SH-SY5Y (cell line): Measurements from ENCODE around the gene TRIM17.

ENCODE experiments used
- GATA2 ChIP-seq: IDR thresholded peaks from 2 replicates; pipeline ENCODE4 v1.6.1; 2011; ENCODE audit warnings: mild to moderate bottlenecking, low read depth, low read length
- GATA3 ChIP-seq: IDR thresholded peaks from 2 replicates; pipeline ENCODE4 v1.6.1; 2011; ENCODE audit warnings: low read depth, mild to moderate bottlenecking, low read length, moderate library complexity

The TRIM17 gene

GRCh38 chr1:228367798-228368791 lies 48.6 kb downstream of the TRIM17 start:
- no peak for TF ChIP-seq GATA3
- TF ChIP-seq GATA2: no peak

DNA sequence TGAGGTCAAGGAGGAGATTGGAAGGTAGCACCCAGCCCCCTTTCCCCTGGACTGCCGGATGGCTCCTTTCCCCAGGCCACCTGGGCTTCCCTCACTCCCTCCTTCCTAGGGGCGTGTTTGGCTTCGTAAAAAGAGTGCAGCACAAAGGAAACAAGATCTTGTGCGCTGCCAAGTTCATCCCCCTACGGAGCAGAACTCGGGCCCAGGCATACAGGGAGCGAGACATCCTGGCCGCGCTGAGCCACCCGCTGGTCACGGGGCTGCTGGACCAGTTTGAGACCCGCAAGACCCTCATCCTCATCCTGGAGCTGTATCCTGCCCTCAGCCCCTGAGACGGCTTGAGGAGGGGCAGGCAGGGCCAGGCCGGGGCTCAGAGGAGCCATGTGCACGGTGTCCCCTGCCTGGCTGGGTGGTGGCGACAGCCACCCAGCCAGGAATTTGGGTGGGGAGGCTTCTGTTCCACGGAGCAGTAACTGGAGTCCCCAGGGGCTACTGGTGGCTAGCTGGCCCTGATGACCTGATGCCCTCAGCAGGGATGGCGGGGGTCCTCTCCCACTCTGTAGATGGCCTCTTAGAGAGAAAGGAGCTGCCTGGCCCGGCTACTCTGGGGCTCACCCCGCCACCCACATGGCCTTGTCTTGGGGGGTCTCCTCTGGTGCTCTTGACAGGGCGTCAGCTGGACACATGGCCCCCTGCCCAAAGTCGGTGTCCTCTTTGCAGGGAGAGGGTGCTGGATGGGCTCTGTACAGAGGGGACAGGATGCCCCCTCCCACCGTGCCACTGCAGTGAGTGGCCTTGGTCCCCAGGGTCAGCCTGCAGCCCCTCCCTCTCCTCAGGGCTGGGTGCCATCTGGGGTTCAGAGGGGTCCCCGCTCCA lies 49.6 kb downstream of the TRIM17 start:
- no peak for TF ChIP-seq GATA2
- TF ChIP-seq GATA3: no peak

- TF ChIP-seq GATA2 (no peak), GATA3 (no peak)
Measured at GRCh38 chr1:228366062-228366865, 50.4 kb downstream of the TRIM17 start.

DNA sequence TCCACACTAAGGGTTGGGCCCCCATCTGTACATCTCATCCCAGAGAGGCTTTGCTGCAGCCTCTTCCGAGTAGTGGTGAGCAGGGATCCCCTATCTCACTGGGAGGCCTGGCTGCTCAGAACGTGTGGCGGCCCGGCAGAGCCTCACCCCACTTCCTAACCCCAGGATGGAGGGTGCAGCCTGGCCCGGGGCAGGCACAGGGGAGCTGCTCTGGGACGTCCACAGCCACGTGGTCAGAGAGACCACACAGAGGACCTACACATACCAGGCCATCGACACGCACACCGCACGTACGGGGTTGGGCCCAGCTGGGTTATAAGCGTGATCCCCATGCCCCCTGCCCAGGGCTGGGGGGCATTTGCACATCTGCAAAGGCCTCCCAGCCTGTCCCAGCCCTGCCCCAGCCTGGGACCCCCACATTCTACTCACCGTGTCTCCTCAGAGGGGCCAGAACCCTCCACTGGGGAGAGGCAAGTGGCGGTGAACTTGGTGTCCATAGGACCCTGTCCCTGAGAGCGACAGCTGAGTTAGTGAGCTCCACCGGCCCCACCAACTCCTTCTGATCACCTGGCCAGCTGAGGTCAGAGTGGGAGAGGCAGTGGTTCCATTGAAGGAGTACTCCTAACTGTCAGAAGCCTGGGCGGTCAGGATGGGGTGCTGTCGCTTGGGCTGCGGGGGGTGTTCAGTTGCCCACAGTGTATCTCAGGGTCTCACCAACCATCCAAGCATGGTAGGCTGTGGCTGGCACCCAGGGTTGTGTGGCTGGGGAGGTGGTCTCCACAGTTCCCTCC lies 51.2 kb downstream of the TRIM17 start:
- no peak for TF ChIP-seq GATA2
- TF ChIP-seq GATA3: no peak

- TF ChIP-seq GATA3 (no peak), GATA2 (no peak)
Measured at GRCh38 chr1:228364706-228365213, 51.9 kb downstream of the TRIM17 start.

GRCh38 chr1:228364068-228364705 lies 52.5 kb downstream of the TRIM17 start:
- no peak for TF ChIP-seq GATA2
- no peak for TF ChIP-seq GATA3

DNA sequence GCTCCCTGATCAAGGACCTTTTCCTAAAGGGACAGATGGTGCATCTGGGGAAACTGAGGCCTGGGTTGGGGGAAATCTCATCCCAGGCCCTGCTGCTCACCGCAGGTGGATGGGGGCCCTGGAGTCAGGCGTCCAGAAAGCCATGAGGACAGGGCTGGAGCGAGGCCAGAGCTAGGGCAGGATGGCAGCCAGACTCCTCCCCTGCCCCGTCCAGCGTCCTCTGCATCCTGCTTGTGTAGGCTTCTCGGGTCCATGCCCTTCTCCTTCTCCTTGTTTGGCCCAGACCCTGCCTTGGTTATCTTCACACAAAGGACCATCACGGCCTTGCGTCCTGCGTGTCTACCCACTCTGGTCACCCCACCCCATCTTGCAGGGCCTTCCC lies 53.0 kb downstream of the TRIM17 start:
- TF ChIP-seq GATA2 (no peak), GATA3 (no peak)

DNA sequence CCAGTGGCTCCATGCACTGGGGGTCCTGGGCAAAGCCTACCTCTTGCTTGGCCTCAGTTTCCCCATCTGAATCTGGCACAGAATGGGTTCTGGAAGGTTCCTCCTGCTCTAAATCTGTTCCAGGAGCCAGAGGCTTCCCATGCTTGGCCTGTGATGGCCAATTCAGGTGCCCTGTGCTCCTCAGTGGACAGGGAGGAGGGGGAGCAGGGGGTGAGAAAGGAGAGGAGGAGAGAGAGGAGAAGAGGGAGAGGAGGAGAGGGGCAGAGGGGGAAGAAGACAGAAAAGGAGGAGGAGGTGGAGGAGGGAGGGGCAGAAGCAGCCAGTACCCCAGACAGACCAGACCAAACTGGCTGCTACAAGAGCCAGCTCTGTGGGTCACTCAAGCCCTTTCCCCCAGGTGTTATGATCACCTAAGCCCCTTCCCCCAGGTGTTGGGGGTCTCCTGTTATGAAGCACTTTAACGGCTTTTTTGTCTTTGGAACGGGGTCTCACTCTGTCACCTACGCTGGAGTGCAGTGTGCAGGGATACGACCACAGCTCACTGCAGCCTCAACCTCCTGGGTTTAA lies 53.7 kb downstream of the TRIM17 start:
- TF ChIP-seq GATA3: no peak
- TF ChIP-seq GATA2: no peak

DNA sequence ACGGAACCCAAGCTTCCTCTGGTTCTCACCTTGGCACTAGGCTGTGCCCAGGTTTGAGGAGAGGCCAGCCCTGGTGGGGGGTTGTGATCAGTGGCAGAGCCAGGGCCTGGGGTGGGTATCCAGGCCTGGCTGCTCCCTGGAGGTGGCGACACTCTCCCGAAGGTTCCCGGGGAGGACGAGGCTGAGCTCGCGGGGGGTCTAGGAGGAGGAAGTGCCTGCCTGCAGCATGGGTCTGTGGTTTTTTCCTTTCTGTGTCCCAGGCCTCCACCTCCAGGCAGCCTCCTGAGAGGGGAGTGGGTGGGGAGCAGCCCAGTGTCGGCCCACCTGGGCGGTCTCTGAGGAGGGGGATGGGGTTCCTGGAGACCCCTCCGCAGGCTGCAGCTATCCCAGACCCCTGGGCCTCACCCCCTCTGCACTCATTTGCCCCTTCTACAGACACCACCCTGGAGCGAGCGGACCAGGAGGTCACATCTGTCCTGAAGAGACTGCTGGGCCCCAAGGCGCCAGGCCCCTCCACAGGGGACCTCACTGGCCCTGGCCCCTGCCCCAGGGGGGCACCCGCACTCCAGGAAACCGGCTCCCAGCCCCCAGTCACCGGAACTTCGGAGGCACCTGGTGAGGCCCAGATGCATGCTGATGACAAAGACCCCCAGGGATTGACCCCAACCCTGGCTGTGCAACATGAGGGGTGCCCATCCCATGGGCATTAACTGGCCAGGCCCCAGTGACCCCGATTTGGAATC lies 54.3 kb downstream of the TRIM17 start:
- TF ChIP-seq GATA3: no peak
- no peak for TF ChIP-seq GATA2

GRCh38 chr1:228361314-228362140 lies 55.1 kb downstream of the TRIM17 start:
- TF ChIP-seq GATA2 (no peak), GATA3 (no peak)

GRCh38 chr1:228360533-228361313 lies 55.9 kb downstream of the TRIM17 start:
- no peak for TF ChIP-seq GATA3
- TF ChIP-seq GATA2: no peak
